ENCODE data around the gene ANTXR2. TPM values are rescaled to one million over a fixed set of nuclear protein-coding genes. Genes with fewer than 3 reads are reported as not detected.

The ANTXR2 gene
- total RNA-seq, 5 donors from 2014 or later (not counting 1 experiment from before 2014, with no cell fraction given): 45.1 to 64.3 (median 48.2) TPM

DNA sequence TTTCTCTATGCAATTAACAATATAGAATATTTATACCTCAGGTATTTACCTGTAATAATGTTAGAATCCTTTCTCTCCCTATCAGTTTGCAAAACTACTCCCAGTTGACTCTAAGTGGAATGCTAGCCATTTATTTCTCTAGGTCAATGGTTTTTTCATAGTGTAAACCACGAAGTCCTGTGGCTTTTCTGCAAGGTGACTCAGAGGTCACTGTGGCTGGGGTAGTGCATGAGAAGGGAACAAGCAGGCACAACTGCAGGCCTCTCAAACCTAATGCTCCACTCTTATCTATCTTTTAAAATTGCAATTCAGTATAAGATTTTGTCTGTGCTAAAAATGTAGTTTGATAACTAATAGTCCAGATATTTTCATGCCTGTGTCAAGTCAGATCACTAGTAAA is 159.4 kb downstream of the ANTXR2 start:
- no peaks in the 10 kb centered on the region for H3K9me3 Mint-ChIP-seq
- DNase-seq: no peak
- Histone ChIP-seq H3K36me3 (ENCODE audit: control insufficient read depth in 2 of 2, extremely low read depth in 1 of 2, insufficient read depth in 1 of 2, low read length in 1 of 2) (no peaks in the 10 kb centered on the region), H3K4me1 (ENCODE audit: control insufficient read depth in 1 of 2, extremely low read depth in 1 of 2, insufficient read depth in 2 of 2, low read length in 2 of 2) (no peaks in the 10 kb centered on the region), H3K27me3 (replicated peaks in 1 of 2; ENCODE audit: control insufficient read depth in 2 of 2, extremely low read depth in 1 of 2, insufficient read depth in 2 of 2, low read length in 1 of 2) (no peaks in the 10 kb centered on the region), H3K27ac (ENCODE audit: low read length) (no peak overlapping the region), H3K9me3 (no peaks in the 10 kb centered on the region), H3K4me3 (ENCODE audit: control insufficient read depth in 1 of 2, extremely low read depth in 1 of 2, low read length in 1 of 2) (no peak overlapping the region)
- no peak for ATAC-seq (replicated peaks in 1 of 4)
- ChIA-PET CTCF (no interaction called here), POLR2A (no interaction called here)
- peaks cover 12% of the 10 kb centered on the region for H3K36me3 Mint-ChIP-seq
- no peak overlapping the region for H3K27ac Mint-ChIP-seq
- no peaks in the 10 kb centered on the region for H3K27me3 Mint-ChIP-seq
- no CpG with 5 or more reads among the region's 1 CpG for WGBS (ENCODE audit: insufficient coverage)
- H3K4me1 Mint-ChIP-seq: peaks cover 6 to 22% (median 17%) of the 10 kb centered on the region in 3 donors
- H3K4me3 Mint-ChIP-seq: no peak overlapping the region

- Histone ChIP-seq H3K4me3 (ENCODE audit: control insufficient read depth in 1 of 2, extremely low read depth in 1 of 2, low read length in 1 of 2) (no peak overlapping the region), H3K36me3 (ENCODE audit: control insufficient read depth in 2 of 2, extremely low read depth in 1 of 2, insufficient read depth in 1 of 2, low read length in 1 of 2) (peaks cover 0 to 22% of the 10 kb centered on the region in 2 donors), H3K9me3 (no peaks in the 10 kb centered on the region), H3K4me1 (ENCODE audit: control insufficient read depth in 1 of 2, extremely low read depth in 1 of 2, insufficient read depth in 2 of 2, low read length in 2 of 2) (peaks cover 0 to 18% of the 10 kb centered on the region in 2 experiments), H3K27me3 (replicated peaks in 1 of 2; ENCODE audit: control insufficient read depth in 2 of 2, extremely low read depth in 1 of 2, insufficient read depth in 2 of 2, low read length in 1 of 2) (no peaks in the 10 kb centered on the region), H3K27ac (ENCODE audit: low read length) (no peak overlapping the region)
- DNase-seq (no peak), ATAC-seq (replicated peaks in 1 of 4) (no peak)
- H3K27ac Mint-ChIP-seq: peak overlapping the region in 1 of 2 donors; percentile 1
- peaks cover 18 to 29% (median 19%) of the 10 kb centered on the region in 3 donors for H3K4me1 Mint-ChIP-seq
- POLR2A ChIA-PET: no interaction called here
- 90% methylated on average over 1 of the region's 2 CpGs for WGBS (ENCODE audit: insufficient coverage)
- CTCF ChIA-PET: no interaction called here
- H3K36me3 Mint-ChIP-seq: peaks cover 42% of the 10 kb centered on the region
- H3K9me3 Mint-ChIP-seq: no peaks in the 10 kb centered on the region
- peak overlapping the region in 1 of 3 donors; percentile 47 for H3K4me3 Mint-ChIP-seq
- no peaks in the 10 kb centered on the region for H3K27me3 Mint-ChIP-seq
These were observed 166.0 kb downstream of the ANTXR2 start for GRCh38 chr4:79907001-79907400.

DNA sequence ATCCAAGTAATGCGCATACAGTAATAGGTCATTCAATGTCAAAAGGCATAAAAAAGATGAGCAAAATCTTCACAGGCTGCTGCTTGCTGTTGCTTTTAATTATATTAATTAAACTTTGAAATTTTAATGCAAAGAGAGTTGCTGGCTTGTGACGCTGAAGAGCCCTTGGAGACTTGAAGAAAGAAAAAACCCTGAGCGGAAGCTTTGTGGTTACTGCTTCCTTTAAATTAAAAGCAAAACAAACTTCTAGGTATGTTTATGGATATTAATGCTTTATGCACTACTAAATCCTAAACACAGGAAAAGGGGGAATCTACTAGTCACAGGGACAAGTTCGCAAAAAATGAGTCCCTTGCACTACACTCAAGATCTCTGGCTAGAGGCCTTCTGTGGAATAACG is 166.7 kb downstream of the ANTXR2 start:
- peaks cover 0 to 22% of the 10 kb centered on the region in 2 donors for H3K36me3 ChIP-seq (ENCODE audit: control insufficient read depth in 2 of 2, extremely low read depth in 1 of 2, insufficient read depth in 1 of 2, low read length in 1 of 2)
- H3K36me3 Mint-ChIP-seq: peaks cover 42% of the 10 kb centered on the region
- ChIA-PET CTCF (no interaction called here), POLR2A (no interaction called here)
- no peaks in the 10 kb centered on the region for H3K27me3 Mint-ChIP-seq
- WGBS (ENCODE audit: insufficient coverage): 100% methylated on average over 1 of the region's 5 CpGs
- no peak overlapping the region for H3K4me3 ChIP-seq (ENCODE audit: control insufficient read depth in 1 of 2, extremely low read depth in 1 of 2, low read length in 1 of 2)
- no peak overlapping the region for H3K27ac ChIP-seq (ENCODE audit: low read length)
- no peaks in the 10 kb centered on the region for H3K9me3 ChIP-seq
- no peak overlapping the region for H3K27ac Mint-ChIP-seq
- H3K27me3 ChIP-seq (replicated peaks in 1 of 2; ENCODE audit: control insufficient read depth in 2 of 2, extremely low read depth in 1 of 2, insufficient read depth in 2 of 2, low read length in 1 of 2): no peaks in the 10 kb centered on the region
- no peaks in the 10 kb centered on the region for H3K9me3 Mint-ChIP-seq
- ATAC-seq (replicated peaks in 1 of 4) (peak in 1 of 4 experiments; percentile 19), DNase-seq (peak in 1 of 35 experiments; percentile 9)
- H3K4me1 Mint-ChIP-seq: peaks cover 18 to 29% (median 19%) of the 10 kb centered on the region in 3 donors
- peaks cover 0 to 18% of the 10 kb centered on the region in 2 experiments for H3K4me1 ChIP-seq (ENCODE audit: control insufficient read depth in 1 of 2, extremely low read depth in 1 of 2, insufficient read depth in 2 of 2, low read length in 2 of 2)
- peak overlapping the region in 1 of 3 donors; percentile 47 for H3K4me3 Mint-ChIP-seq

- POLR2A ChIA-PET: interaction anchor here in 1 of 2 donors (0.5 kb wide), 1 partner anchor 20 kb away, joined by 3 read pairs; no protein-coding TSS in a partner anchor
- H3K4me1 Mint-ChIP-seq: peaks cover 18 to 29% (median 19%) of the 10 kb centered on the region in 3 donors
These were observed 167.8 kb downstream of the ANTXR2 start for GRCh38 chr4:79905212-79905611.

DNA sequence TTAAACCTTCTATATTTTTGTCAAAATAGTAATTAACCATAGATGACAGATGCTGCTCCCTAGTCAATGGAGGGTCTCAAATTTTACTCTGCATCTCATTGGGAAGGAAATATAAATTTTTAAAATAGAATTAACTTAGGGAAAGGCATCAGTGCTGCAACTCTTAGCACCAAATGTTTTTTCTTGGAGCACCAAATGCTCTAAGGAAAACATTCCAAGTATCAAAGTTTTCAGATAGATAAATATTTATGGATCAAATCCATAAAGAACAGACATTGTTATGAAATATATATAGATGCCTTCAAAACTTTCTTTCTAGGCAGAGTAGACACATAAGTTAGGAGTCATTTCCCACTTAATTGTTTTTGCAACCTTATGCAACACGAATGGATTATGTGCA is 168.7 kb downstream of the ANTXR2 start:
- Mint-ChIP-seq H3K27ac (no peak overlapping the region), H3K4me3 (no peak overlapping the region), H3K27me3 (no peaks in the 10 kb centered on the region), H3K9me3 (no peaks in the 10 kb centered on the region), H3K4me1 (peaks cover 18 to 29% (median 19%) of the 10 kb centered on the region in 3 donors), H3K36me3 (peaks cover 38% of the 10 kb centered on the region)
- no CpG with 5 or more reads among the region's 1 CpG for WGBS (ENCODE audit: insufficient coverage)
- ATAC-seq (replicated peaks in 1 of 4) (no peak), DNase-seq (no peak)
- Histone ChIP-seq H3K36me3 (ENCODE audit: control insufficient read depth in 2 of 2, extremely low read depth in 1 of 2, insufficient read depth in 1 of 2, low read length in 1 of 2) (peaks cover 0 to 22% of the 10 kb centered on the region in 2 donors), H3K4me1 (ENCODE audit: control insufficient read depth in 1 of 2, extremely low read depth in 1 of 2, insufficient read depth in 2 of 2, low read length in 2 of 2) (peaks cover 0 to 18% of the 10 kb centered on the region in 2 experiments), H3K4me3 (ENCODE audit: control insufficient read depth in 1 of 2, extremely low read depth in 1 of 2, low read length in 1 of 2) (no peak overlapping the region), H3K27me3 (replicated peaks in 1 of 2; ENCODE audit: control insufficient read depth in 2 of 2, extremely low read depth in 1 of 2, insufficient read depth in 2 of 2, low read length in 1 of 2) (no peaks in the 10 kb centered on the region), H3K9me3 (no peaks in the 10 kb centered on the region), H3K27ac (ENCODE audit: low read length) (no peak overlapping the region)
- ChIA-PET CTCF (interaction anchor here in 1 of 2 donors (0.6 kb wide), 1 partner anchor 575 kb away, joined by 3 read pairs; no protein-coding TSS in a partner anchor), POLR2A (no interaction called here)

More at GRCh38 chr4:79905212-79905611, 167.8 kb downstream of the ANTXR2 start:
- no peak overlapping the region for H3K27ac Mint-ChIP-seq
- no peak overlapping the region for H3K4me3 Mint-ChIP-seq
- no peak overlapping the region for H3K4me3 ChIP-seq (ENCODE audit: control insufficient read depth in 1 of 2, extremely low read depth in 1 of 2, low read length in 1 of 2)
- no peaks in the 10 kb centered on the region for H3K27me3 ChIP-seq (replicated peaks in 1 of 2; ENCODE audit: control insufficient read depth in 2 of 2, extremely low read depth in 1 of 2, insufficient read depth in 2 of 2, low read length in 1 of 2)
- H3K36me3 ChIP-seq (ENCODE audit: control insufficient read depth in 2 of 2, extremely low read depth in 1 of 2, insufficient read depth in 1 of 2, low read length in 1 of 2): peaks cover 0 to 22% of the 10 kb centered on the region in 2 donors
- ATAC-seq (replicated peaks in 1 of 4) (no peak), DNase-seq (no peak)
- no peaks in the 10 kb centered on the region for H3K27me3 Mint-ChIP-seq
- no peak overlapping the region for H3K27ac ChIP-seq (ENCODE audit: low read length)
- H3K9me3 ChIP-seq: no peaks in the 10 kb centered on the region
- peaks cover 38% of the 10 kb centered on the region for H3K36me3 Mint-ChIP-seq
- CTCF ChIA-PET: interaction anchor here in 1 of 2 donors (0.6 kb wide), 1 partner anchor 316 kb away, joined by 3 read pairs; no protein-coding TSS in a partner anchor
- H3K9me3 Mint-ChIP-seq: no peaks in the 10 kb centered on the region
- H3K4me1 ChIP-seq (ENCODE audit: control insufficient read depth in 1 of 2, extremely low read depth in 1 of 2, insufficient read depth in 2 of 2, low read length in 2 of 2): peaks cover 0 to 18% of the 10 kb centered on the region in 2 experiments

- no peak for ATAC-seq (replicated peaks in 1 of 4)
- POLR2A ChIA-PET: interaction anchor here in 1 of 2 donors (0.6 kb wide), 1 partner anchor 1111 kb away, joined by 3 read pairs; no protein-coding TSS in a partner anchor
- DNase-seq: no peak
- H3K36me3 ChIP-seq (ENCODE audit: control insufficient read depth in 2 of 2, extremely low read depth in 1 of 2, insufficient read depth in 1 of 2, low read length in 1 of 2): peaks cover 0 to 2% of the 10 kb centered on the region in 2 donors
- peaks cover 1 to 3% of the 10 kb centered on the region in 2 donors for H3K27me3 Mint-ChIP-seq
- CTCF ChIA-PET: no interaction called here
- H3K4me3 Mint-ChIP-seq: no peak overlapping the region
- no peak overlapping the region for H3K27ac ChIP-seq (ENCODE audit: low read length)
- peaks cover 0 to 1% of the 10 kb centered on the region in 2 experiments for H3K4me1 ChIP-seq (ENCODE audit: control insufficient read depth in 1 of 2, extremely low read depth in 1 of 2, insufficient read depth in 2 of 2, low read length in 2 of 2)
- H3K36me3 Mint-ChIP-seq: peaks cover 7% of the 10 kb centered on the region
- no peaks in the 10 kb centered on the region for H3K27me3 ChIP-seq (replicated peaks in 1 of 2; ENCODE audit: control insufficient read depth in 2 of 2, extremely low read depth in 1 of 2, insufficient read depth in 2 of 2, low read length in 1 of 2)
- no peaks in the 10 kb centered on the region for H3K9me3 ChIP-seq
- peaks cover 0 to 4% (median 0%) of the 10 kb centered on the region in 3 donors for H3K9me3 Mint-ChIP-seq
- 80% methylated on average over 1 of the region's 2 CpGs for WGBS (ENCODE audit: insufficient coverage)
- H3K27ac Mint-ChIP-seq: no peak overlapping the region
- H3K4me1 Mint-ChIP-seq: no peaks in the 10 kb centered on the region
- no peak overlapping the region for H3K4me3 ChIP-seq (ENCODE audit: control insufficient read depth in 1 of 2, extremely low read depth in 1 of 2, low read length in 1 of 2)
These were observed 172.8 kb downstream of the ANTXR2 start for GRCh38 chr4:79900182-79900581.

Data from T-cell (primary cell).